ENCODE results near the gene DISC1. TPM values are rescaled to one million over a fixed set of nuclear protein-coding genes. Genes with fewer than 3 reads are reported as not detected.

The DISC1 gene
- total and polyA plus RNA-seq, 7 experiments from 2014 or later: 7.8 to 33.8 (median 17.1) TPM

DNA sequence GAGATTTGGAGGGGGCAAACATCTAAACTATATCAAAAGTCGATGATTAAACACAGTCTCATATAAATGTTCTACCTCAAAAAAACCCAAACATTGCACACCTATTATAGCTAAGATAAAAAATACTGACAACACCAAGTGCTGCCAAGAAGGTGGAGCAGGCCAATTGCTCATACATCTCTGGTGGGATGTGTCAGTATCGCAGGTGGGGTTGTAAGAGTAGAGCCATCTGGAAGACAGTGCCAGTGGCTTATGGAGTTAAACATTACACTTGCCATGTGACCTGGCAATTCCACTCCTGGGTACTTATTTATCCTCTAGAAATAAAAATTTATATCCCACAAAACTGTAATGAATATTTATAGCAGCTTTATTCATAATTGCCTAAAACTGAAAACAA lies 213.4 kb downstream of the DISC1 start:
- H3K27me3 Mint-ChIP-seq: no peaks in the 10 kb centered on the region
- intact Hi-C loops (cut with micrococcal nuclease): no loop called here
- no peak for ATAC-seq
- peaks cover 7 to 24% (median 20%) of the 10 kb centered on the region in 7 donors for H3K4me1 Mint-ChIP-seq
- no peaks in the 10 kb centered on the region for H3K9me3 ChIP-seq (ENCODE audit: control insufficient read depth in 2 of 3, low read length in 3 of 3)
- H3K27me3 ChIP-seq (ENCODE audit: control insufficient read depth in 2 of 2, insufficient read depth in 2 of 2, low read length in 2 of 2): no peaks in the 10 kb centered on the region
- ChIA-PET POLR2A (no interaction called here), CTCF (no interaction called here)
- no peak overlapping the region for H3K4me3 Mint-ChIP-seq
- no peak overlapping the region for H3K27ac ChIP-seq (ENCODE audit: low read depth, low read length)
- DNase-seq: no peak
- H3K4me3 ChIP-seq (ENCODE audit: low read length): no peak overlapping the region
- no peaks in the 10 kb centered on the region for H3K4me1 ChIP-seq (ENCODE audit: control insufficient read depth in 2 of 2, insufficient read depth in 2 of 2, low read length in 2 of 2)
- H3K36me3 ChIP-seq (ENCODE audit: control insufficient read depth in 2 of 3, insufficient read depth in 3 of 3, low read length in 3 of 3): no peaks in the 10 kb centered on the region
- peaks cover 0 to 1% (median 0%) of the 10 kb centered on the region in 11 donors for H3K9me3 Mint-ChIP-seq
- peaks cover 0 to 36% (median 8%) of the 10 kb centered on the region in 5 donors for H3K36me3 Mint-ChIP-seq
- no peak overlapping the region for H3K27ac Mint-ChIP-seq

DNA sequence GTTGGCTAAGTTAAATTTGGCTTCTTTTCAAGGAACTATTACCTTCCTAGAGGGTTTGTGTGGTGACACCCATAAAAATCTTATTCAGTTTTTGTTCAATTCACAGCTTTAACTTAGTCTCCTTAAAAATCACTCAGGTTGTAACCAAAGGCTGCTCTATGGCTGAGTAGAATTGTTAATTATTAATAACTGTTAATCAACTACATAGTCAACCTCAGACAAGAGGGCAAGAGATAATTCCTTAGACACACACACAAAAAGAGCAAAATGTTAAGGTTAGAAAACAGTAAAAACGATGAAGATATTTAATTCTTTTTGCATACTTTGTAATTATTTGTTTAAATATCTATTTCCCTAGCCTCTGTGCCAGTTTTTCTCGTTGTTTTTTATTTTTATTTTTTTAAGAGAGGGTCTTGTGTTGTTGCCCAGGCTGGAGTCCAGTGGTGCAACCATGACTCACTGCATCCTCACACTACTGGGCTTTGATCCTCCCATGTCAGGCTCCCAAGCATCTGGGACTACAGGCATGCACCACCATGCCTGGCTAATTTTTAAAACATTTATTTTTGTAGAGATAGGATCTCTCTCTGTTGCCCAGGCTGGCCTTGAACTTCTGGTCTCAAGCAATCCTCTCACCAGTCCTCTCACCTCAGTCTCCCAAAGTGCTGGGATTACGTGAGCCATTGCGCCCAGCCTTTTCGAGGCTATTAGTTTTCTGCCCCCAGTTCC lies 215.2 kb downstream of the DISC1 start:
- no peaks in the 10 kb centered on the region for H3K27me3 Mint-ChIP-seq
- Histone ChIP-seq H3K4me3 (ENCODE audit: low read length) (no peak overlapping the region), H3K4me1 (ENCODE audit: control insufficient read depth in 2 of 2, insufficient read depth in 2 of 2, low read length in 2 of 2) (no peaks in the 10 kb centered on the region), H3K36me3 (ENCODE audit: control insufficient read depth in 2 of 3, insufficient read depth in 3 of 3, low read length in 3 of 3) (no peaks in the 10 kb centered on the region), H3K27me3 (ENCODE audit: control insufficient read depth in 2 of 2, insufficient read depth in 2 of 2, low read length in 2 of 2) (no peaks in the 10 kb centered on the region), H3K9me3 (ENCODE audit: control insufficient read depth in 2 of 3, low read length in 3 of 3) (no peaks in the 10 kb centered on the region), H3K27ac (ENCODE audit: low read depth, low read length) (no peak overlapping the region)
- intact Hi-C loops (cut with micrococcal nuclease): no loop called here
- peaks cover 0 to 1% (median 0%) of the 10 kb centered on the region in 11 donors for H3K9me3 Mint-ChIP-seq
- ChIA-PET CTCF (interaction anchor here (0.6 kb wide), 1 partner anchor 405 kb away, joined by 3 read pairs; no protein-coding TSS in a partner anchor), POLR2A (no interaction called here)
- no peak overlapping the region for H3K27ac Mint-ChIP-seq
- H3K4me3 Mint-ChIP-seq: no peak overlapping the region
- H3K36me3 Mint-ChIP-seq: peaks cover 0 to 27% (median 8%) of the 10 kb centered on the region in 5 donors
- ATAC-seq (no peak), DNase-seq (no peak)
- H3K4me1 Mint-ChIP-seq: peaks cover 12 to 28% (median 22%) of the 10 kb centered on the region in 7 donors

DNA sequence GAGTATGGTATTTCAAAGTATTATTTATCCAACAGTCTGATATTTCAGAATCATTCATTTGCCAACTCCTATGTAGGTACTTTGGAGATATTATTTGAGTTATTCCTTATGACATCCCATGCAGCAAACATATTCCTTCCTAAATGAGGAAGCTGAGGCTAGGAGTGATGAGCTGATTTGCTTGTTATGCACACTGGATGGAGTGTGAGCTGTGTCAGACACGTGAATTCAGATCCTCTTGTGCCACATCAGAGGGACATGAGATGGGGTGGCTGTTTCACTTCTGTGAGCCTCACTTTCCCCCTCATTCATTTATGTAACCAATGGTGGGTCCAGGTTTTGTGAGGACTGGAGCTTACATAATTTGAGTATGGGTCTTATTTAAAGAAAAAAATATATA lies 215.9 kb downstream of the DISC1 start:
- ATAC-seq: no peak
- Histone ChIP-seq H3K27me3 (ENCODE audit: control insufficient read depth in 2 of 2, insufficient read depth in 2 of 2, low read length in 2 of 2) (no peaks in the 10 kb centered on the region), H3K4me1 (ENCODE audit: control insufficient read depth in 2 of 2, insufficient read depth in 2 of 2, low read length in 2 of 2) (no peaks in the 10 kb centered on the region), H3K36me3 (ENCODE audit: control insufficient read depth in 2 of 3, insufficient read depth in 3 of 3, low read length in 3 of 3) (no peaks in the 10 kb centered on the region), H3K9me3 (ENCODE audit: control insufficient read depth in 2 of 3, low read length in 3 of 3) (no peaks in the 10 kb centered on the region), H3K4me3 (ENCODE audit: low read length) (no peak overlapping the region), H3K27ac (ENCODE audit: low read depth, low read length) (no peak overlapping the region)
- no peak for DNase-seq
- peak overlapping the region in 1 of 9 donors; percentile 13 for H3K27ac Mint-ChIP-seq
- H3K27me3 Mint-ChIP-seq: no peaks in the 10 kb centered on the region
- CTCF ChIA-PET: interaction anchor here (0.6 to 1.5 kb wide), 2 partner anchors 20 to 404 kb away, joined by 3 to 4 read pairs; no protein-coding TSS in a partner anchor
- H3K4me1 Mint-ChIP-seq: peaks cover 12 to 28% (median 23%) of the 10 kb centered on the region in 7 donors
- H3K36me3 Mint-ChIP-seq: peaks cover 0 to 23% (median 8%) of the 10 kb centered on the region in 5 donors
- peaks cover 0 to 1% (median 0%) of the 10 kb centered on the region in 11 donors for H3K9me3 Mint-ChIP-seq
- intact Hi-C loops (cut with micrococcal nuclease): no loop called here
- no peak overlapping the region for H3K4me3 Mint-ChIP-seq
- POLR2A ChIA-PET: no interaction called here

DNA sequence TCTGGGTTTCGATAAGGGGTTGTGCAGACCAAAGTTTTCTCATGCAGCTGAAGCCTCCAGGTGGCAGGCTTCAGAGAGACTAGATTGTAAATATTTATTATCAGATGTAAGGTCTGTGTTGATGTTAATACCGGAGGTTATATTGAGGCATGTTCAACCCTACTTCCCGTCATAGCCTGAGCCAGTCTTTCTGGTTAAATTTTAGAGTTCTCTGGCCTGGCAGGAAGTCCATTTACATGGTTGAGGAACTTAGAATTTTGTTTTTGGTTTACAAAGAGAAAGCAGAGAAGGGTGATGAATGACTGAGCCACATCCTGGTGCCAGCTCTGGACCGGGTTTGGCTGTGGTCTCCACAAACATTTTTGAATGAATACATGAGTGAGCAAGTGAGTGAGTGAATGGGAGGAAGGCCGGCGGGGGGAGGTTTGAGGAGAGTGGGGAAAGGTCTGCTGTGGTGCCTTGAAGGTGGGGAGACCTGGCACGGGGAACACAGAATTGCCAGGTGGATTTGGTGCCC lies 218.5 kb downstream of the DISC1 start:
- Mint-ChIP-seq H3K36me3 (peaks cover 0 to 17% (median 7%) of the 10 kb centered on the region in 5 donors), H3K9me3 (peaks cover 0 to 1% (median 0%) of the 10 kb centered on the region in 11 donors), H3K27ac (peak overlapping the region in 5 of 9 donors; percentile 9 to 69 (median 44)), H3K4me1 (peaks cover 12 to 29% (median 23%) of the 10 kb centered on the region in 7 donors), H3K27me3 (no peaks in the 10 kb centered on the region), H3K4me3 (no peak overlapping the region)
- DNase-seq (no peak), ATAC-seq (peak; percentile 20)
- H3K27me3 ChIP-seq (ENCODE audit: control insufficient read depth in 2 of 2, insufficient read depth in 2 of 2, low read length in 2 of 2): no peaks in the 10 kb centered on the region
- ChIA-PET POLR2A (no interaction called here), CTCF (no interaction called here)
- no peak overlapping the region for H3K27ac ChIP-seq (ENCODE audit: low read depth, low read length)
- no peaks in the 10 kb centered on the region for H3K4me1 ChIP-seq (ENCODE audit: control insufficient read depth in 2 of 2, insufficient read depth in 2 of 2, low read length in 2 of 2)
- no peaks in the 10 kb centered on the region for H3K9me3 ChIP-seq (ENCODE audit: control insufficient read depth in 2 of 3, low read length in 3 of 3)
- intact Hi-C loops (cut with micrococcal nuclease): no loop called here
- no peaks in the 10 kb centered on the region for H3K36me3 ChIP-seq (ENCODE audit: control insufficient read depth in 2 of 3, insufficient read depth in 3 of 3, low read length in 3 of 3)
- no peak overlapping the region for H3K4me3 ChIP-seq (ENCODE audit: low read length)

DNA sequence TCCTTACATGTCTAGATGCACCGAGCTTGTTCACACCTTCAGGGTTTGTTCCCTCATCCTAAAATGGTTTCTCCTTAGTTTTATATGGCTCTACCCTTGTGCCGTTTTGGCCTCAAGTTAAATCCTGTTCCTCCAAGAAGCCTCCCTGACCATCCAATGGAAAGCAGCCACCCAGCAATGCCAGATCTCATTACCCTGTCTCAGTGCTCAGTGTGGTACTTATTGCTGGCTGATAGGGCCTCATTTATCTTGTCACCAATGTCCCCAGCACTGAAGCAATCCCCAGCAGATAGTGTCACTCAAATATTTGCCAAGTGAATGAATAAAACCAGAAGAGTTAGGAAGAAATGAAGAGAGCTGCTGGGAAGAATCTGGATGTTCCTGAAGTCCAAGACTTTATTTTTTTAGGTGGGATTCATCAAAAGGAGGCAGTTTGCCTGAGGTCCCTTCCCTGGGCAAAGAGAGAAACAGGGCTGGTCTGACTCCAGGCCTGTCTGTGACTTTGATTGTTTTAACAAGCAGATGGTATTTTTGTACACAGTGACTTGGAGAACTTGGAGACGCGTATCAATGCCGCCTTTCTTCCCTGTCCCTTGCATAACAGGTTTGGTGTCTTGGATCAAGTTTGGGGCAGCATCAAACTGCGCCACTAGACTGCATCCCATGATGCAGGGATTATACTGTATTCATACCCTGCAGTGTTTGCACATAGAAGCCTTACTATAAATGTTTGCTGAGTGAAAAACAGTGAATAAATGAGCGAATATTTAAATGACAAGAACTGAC lies 221.2 kb downstream of the DISC1 start:
- peaks cover 12 to 27% (median 22%) of the 10 kb centered on the region in 7 donors for H3K4me1 Mint-ChIP-seq
- Histone ChIP-seq H3K4me1 (ENCODE audit: control insufficient read depth in 2 of 2, insufficient read depth in 2 of 2, low read length in 2 of 2) (no peaks in the 10 kb centered on the region), H3K9me3 (ENCODE audit: control insufficient read depth in 2 of 3, low read length in 3 of 3) (no peaks in the 10 kb centered on the region), H3K27ac (ENCODE audit: low read depth, low read length) (no peak overlapping the region), H3K36me3 (ENCODE audit: control insufficient read depth in 2 of 3, insufficient read depth in 3 of 3, low read length in 3 of 3) (no peaks in the 10 kb centered on the region), H3K4me3 (ENCODE audit: low read length) (no peak overlapping the region), H3K27me3 (ENCODE audit: control insufficient read depth in 2 of 2, insufficient read depth in 2 of 2, low read length in 2 of 2) (no peaks in the 10 kb centered on the region)
- H3K36me3 Mint-ChIP-seq: peaks cover 0 to 25% (median 7%) of the 10 kb centered on the region in 5 donors
- intact Hi-C loops (cut with micrococcal nuclease): no loop called here
- POLR2A ChIA-PET: no interaction called here
- H3K9me3 Mint-ChIP-seq: peaks cover 0 to 1% (median 0%) of the 10 kb centered on the region in 11 donors
- H3K27me3 Mint-ChIP-seq: no peaks in the 10 kb centered on the region
- DNase-seq: no peak
- CTCF ChIA-PET: no interaction called here
- H3K4me3 Mint-ChIP-seq: no peak overlapping the region
- no peak for ATAC-seq
- peak overlapping the region in 2 of 9 donors; percentile 3 to 33 for H3K27ac Mint-ChIP-seq

DNA sequence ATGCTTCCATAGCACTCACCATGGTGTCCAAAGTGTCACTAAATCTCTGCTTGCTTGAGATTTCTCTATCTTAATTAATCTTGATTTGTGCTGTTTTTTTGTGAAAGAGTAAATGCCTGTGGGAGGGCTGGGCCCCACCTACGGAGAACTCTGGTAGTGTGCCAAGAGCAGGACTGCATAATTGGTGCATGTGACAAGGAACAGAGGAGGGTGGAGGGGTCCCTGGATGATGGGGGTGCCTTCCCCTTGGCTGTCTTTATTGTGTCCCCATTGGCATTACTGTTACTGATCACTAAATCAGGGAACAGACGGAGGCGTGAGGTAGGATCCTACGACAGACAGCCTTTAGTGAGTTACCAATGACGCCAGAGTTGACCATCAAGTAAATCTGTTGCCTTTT lies 223.4 kb downstream of the DISC1 start:
- Histone ChIP-seq H3K4me3 (ENCODE audit: low read length) (no peak overlapping the region), H3K27ac (ENCODE audit: low read depth, low read length) (no peak overlapping the region), H3K9me3 (ENCODE audit: control insufficient read depth in 2 of 3, low read length in 3 of 3) (no peaks in the 10 kb centered on the region), H3K27me3 (ENCODE audit: control insufficient read depth in 2 of 2, insufficient read depth in 2 of 2, low read length in 2 of 2) (no peaks in the 10 kb centered on the region), H3K36me3 (ENCODE audit: control insufficient read depth in 2 of 3, insufficient read depth in 3 of 3, low read length in 3 of 3) (no peaks in the 10 kb centered on the region), H3K4me1 (ENCODE audit: control insufficient read depth in 2 of 2, insufficient read depth in 2 of 2, low read length in 2 of 2) (no peaks in the 10 kb centered on the region)
- no peak overlapping the region for H3K4me3 Mint-ChIP-seq
- H3K27me3 Mint-ChIP-seq: no peaks in the 10 kb centered on the region
- ChIA-PET CTCF (no interaction called here), POLR2A (no interaction called here)
- H3K36me3 Mint-ChIP-seq: peaks cover 0 to 17% (median 6%) of the 10 kb centered on the region in 5 donors
- H3K27ac Mint-ChIP-seq: no peak overlapping the region
- intact Hi-C loops (cut with micrococcal nuclease): no loop called here
- H3K4me1 Mint-ChIP-seq: peaks cover 0 to 18% (median 7%) of the 10 kb centered on the region in 7 donors
- DNase-seq (no peak), ATAC-seq (no peak)
- no peaks in the 10 kb centered on the region for H3K9me3 Mint-ChIP-seq
